Activated CD8-positive, alpha-beta memory T cell treated with anti-CD3 and anti-CD28 coated beads, Interleukin-2, amount 50 U/mL, for 1 hour (primary cell): ENCODE measurements around the gene PURB.
"Not testable (repeated sequence)": the region's sequence is repeated elsewhere in the genome, so short reads cannot be mapped to it uniquely, and the experiment has no call there.

Source experiments
- DNase-seq: peaks from one replicate; pipeline ENCODE4 v3.0.0-alpha.2; 2020; ENCODE audit errors: extremely low read depth

Gene PURB

DNA sequence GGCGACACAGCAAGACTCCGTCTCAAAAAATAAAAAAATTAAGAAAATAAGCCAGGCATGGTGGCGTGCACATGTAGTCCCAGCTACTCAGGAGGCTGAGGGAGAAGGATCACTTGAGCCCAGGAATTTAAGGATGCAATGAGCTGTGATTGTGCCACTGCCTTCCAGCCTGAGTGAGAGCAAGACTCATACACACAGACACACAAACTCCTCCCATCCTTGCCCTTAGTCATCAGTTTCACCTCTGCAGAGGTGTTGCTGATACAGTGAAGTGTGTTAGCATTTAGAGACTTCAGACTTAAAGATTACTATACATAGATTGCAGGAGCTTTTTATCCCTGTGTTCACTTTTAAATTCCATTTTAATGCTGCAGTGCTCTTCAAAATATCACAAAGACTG, 31.9 kb downstream of the PURB start:
- no peak for DNase-seq

DNA sequence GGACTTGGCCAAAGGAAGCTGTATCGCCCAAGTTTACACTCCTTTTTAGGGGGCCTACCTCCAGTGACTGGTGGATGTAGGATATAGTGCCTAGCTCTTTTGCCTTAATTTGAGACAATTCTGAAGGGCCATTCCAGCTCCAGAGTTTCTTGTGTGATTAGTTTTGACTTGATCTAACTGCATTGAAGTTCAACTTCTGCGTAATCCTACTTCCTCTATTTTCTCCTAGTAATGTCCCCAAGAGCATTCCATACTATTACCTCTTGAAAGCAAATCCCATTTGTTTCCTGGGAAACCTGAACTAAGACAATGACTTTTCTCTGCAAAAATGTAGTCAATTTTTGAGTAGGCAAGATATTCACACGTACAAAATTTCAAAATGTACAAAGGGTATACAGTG, 32.7 kb downstream of the PURB start:
- DNase-seq: no peak

DNA sequence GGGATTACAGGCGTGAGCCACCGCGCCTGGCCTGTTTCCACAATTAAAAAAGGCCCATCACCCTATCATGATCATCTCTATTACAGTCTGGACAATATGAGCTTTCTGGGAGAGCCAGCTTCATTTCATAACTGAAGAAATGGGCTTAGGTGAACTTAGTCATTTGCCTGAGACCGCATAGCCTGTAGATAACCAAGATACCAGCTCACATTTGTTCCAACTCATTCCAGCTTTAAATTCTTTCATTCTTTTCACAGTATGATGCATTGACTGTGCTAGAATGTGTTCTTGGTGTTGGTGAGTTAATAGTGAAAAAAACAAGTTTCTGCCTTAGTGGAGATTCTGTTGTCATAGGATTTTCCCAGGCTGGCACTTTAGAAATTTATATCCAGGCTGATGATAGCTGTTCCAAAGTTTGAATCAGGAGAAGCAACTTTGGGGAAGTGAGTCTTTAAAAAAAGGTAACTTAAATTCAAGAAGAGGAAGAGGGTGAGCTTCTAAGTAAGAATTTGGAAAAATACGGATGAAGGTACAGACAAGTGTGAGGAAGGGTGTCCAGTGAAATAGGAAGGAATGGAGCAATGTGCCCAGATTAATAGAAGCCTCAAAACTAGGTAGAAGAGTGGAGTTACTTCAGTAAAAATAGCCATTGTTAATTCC, 35.3 kb downstream of the PURB start:
- no peak for DNase-seq

DNA sequence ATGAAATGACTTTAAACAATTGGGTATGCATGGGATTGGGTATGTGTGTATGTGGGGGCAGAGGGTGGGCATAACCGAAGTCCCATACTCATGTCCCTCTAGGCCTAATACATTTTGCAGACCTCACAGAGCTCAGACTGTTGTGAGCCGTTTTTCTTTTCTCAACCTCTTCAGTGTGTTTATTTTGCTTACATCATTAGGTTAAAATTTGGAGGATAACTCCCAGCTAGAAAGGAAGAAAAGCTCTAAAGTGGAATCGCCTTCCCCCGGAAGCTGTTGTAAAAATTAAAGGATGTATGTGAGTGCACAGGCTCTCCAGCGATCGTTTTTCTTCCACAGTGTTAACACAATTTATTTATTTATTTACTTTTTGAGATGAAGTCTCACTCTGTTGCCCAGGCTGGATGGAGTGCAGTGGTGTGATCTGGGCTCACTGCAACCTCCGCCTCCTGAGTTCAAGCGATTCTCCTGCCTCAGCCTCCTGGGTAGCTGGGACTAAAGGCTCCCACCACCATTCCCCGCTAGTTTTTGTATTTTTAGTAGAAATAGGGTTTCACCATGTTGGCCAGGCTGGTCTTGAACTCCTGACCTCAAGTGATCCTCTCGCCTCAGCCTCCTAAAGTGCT, 36.0 kb downstream of the PURB start:
- DNase-seq: no peak

DNA sequence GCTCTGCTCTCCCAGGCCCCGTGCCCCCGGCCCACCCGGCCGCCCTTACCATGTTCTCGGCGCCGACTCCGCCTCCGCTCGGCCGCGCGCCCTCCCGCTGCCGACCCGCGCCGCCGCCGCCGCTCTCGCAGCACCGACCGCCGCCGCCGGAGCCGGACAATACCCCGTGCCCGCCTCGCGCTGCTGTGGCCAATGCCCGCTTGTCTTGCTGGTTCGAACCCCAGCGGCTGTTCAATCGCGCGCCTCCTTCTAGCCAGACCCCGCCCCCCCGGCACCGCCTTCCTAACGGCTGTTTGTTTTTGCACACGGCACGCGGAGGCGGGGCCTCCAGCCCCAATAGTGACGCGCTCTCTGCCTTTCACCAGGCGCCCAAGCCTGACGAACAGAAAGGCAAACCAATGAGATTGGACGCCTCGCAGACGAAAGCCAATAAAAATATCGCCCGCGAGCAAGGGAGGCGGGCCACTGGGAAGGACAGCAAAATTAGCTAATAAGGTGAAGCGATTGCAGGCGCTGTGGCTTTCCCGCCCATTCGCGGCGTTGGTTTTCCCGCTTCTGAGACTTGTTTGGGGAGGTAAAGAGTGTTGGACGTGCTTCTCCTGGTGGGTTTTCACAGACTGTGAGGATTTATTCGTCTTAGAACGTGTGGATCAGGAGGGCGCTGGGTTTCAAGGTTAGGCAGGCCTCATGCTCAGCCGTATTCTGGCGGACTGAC, 37.3 kb downstream of the PURB start, which contains the start of gene H2AZ2:
TSS of gene H2AZ2 (minus strand) at position 168 of the 715 bp plus-strand sequence. CDS start at position 52, 116 bp downstream.
- peak; percentile 99 for DNase-seq

DNA sequence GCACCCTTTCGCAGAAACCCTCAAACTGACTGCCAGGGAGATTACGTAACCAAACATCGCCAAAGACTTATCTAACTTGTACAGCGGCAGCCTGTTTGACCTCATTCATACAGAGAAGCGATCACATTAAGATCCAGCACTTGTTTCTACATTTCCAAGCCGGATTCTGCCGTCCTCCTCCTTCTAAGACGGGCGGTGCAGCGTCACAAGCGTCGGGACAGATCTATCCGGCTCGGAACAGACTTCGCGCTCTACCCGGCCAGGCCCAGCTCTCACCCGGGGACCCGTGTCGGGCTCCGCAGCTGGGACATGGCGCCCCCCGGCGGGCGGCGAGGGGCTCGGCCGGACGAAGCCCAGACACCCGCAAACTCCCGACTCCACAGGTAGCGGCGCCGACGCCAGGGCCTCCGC, 37.8 kb downstream of the PURB start:
- peak; percentile 60 for DNase-seq

DNA sequence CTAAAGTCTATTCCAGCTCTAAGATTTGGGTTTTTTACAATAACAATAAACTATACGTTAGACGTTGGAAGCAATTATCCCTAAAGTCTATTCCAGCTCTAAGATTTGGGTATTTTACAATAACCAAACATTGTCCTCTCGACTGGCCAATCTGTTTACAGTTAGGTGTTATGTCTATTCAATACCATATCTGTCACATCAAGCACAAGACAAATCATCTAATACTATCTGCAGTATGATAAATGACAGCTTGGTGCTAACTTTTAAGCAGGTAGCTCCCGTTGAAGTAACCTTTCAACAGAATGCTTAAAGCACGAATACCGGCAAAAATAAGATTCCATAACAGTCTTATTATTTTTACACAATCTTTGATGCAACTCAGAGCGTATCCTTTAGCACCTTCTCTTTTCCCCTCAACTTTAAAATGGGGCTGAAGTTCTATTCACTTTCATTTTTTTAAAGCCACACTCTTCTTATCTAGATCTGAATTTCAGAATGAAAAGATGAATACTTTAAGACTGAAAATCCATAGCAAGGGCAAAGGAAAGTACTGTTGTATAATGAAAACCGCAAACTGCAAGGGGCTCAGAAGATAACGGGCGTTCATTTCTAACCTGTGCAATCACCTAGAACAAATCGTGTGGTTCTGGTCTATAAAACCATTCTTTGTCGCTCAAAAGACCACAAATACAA, 38.4 kb downstream of the PURB start:
- DNase-seq: no peak

DNA sequence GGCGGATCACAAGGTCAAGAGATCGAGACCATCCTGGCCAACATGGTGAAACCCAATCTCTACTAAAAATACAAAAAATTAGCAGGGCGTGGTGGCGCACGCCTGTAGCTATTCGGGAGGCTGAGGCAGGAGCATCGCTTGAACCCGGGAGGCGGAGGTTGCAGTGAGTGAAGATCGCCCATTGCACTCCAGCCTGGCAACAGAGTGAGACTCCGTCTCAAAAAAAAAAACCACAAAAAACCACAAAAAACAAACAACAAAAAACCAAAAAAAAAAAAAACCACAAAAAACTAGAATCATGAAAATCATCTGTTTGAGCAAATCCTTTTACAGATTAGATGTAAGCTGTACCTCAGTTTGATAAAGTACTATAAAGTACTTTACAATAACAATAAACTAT, 38.9 kb downstream of the PURB start:
- DNase-seq: not testable (repeated sequence)

DNA sequence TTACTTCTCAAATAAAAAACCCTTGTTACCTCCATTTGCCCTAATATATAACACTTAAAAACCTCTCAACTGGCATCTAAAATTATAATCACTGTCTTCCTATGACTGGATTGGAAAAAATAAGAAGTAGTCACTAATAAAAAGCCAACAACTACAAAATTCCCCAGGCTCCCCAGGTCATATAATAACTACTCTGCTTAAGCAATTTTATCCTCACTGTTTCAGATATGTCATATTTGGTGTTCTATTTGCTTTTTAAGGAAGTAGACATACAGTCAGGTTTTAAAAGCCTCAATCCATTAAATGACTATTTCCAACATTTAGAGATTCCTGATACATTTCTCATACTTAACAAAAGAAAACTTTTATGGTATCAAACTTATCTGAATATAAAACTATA, 39.9 kb downstream of the PURB start:
- DNase-seq: no peak

DNA sequence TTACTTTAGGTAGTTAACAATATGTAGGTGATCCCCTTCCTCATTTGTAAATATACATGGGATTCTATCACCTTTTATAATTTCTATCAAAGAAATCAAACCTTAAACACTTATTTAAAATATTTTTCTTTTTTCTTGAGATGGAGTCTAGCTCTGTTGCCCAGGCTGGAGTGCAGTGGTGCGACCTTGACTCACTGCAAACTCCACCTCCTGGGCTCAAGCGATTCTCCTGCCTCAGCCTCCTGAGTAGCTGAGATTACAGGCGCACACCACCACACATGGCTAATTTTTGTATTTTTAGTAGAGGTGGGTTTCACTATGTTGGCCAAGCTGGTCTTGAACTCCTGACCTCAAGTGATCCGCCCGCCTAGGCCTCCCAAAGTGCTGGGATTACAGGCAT, 41.9 kb downstream of the PURB start:
- not testable (repeated sequence) for DNase-seq

DNA sequence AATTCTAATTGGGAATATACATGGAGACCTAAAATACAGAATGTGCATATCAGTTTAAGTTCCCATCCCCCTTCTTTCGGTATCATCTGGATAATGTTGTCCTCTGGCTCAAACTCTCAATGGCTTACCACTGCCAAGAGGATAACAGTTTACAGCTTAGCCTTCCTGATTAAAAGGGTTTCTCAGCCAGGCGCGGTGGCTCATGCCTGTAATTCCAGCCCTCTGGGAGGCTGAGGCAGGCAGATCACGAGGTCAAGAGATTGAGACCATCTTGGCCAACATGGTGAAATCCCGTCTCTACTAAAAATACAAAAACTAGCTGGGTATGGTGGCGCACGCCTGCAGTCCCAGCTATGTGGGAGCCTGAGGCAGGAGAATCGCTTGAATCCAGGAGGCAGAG, 42.7 kb downstream of the PURB start:
- not testable (repeated sequence) for DNase-seq

DNA sequence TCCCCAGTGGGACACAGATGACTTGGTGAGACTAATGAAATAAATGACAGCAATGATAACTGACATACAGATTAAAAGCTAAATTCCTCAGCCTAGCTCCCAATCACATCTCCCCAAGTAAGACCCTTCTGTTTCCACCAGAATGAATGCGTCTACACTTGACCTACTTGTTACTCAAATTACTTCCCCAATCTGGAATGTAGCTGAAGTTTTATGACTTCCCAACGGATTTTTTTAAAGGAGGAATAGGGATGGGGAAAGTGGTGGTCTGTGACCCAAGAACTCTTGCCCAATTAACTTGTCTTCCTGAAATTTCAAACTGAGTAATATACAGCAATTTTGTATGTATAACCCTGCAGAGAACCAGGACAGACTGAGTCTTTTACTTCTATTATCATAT, 46.6 kb downstream of the PURB start:
- DNase-seq: no peak

DNA sequence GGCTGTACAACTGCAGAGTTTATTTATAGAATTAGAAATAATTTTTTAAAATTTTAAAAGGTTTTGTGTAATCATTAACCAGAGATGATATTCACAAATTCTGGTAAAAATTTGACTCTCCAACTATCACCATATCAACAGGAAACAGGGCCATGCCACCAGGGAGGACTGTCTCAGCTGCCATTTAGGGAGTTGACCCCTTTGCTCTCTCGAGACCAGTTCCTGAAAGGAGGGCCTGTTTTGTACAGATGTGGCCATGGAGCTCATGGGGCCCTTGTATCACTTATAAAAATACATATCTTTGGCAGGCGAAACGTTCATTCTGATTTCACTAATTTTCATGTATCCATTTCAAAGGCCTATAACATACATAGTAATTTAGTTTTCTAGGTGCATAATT, 57.8 kb downstream of the PURB start:
- DNase-seq: no peak
